MM.1S (cell line): ENCODE data around the gene CTNNBIP1.

Experiments used
- EZH2phosphoT487 ChIP-seq: fragments of 300-600 bp; sonication (generic); IDR thresholded peaks from 2 replicates; pipeline ENCODE4 v1.6.1; 2018; ENCODE audit warnings: antibody characterized with exemption, low read length
- TF ChIP-seq, protein P1 (sequence below): fragments of 300-600 bp; sonication (generic); IDR thresholded peaks from 2 replicates; pipeline ENCODE4 v1.5.1; 2016; ENCODE audit warnings: antibody characterized with exemption, low read length, mixed read lengths

DNA sequence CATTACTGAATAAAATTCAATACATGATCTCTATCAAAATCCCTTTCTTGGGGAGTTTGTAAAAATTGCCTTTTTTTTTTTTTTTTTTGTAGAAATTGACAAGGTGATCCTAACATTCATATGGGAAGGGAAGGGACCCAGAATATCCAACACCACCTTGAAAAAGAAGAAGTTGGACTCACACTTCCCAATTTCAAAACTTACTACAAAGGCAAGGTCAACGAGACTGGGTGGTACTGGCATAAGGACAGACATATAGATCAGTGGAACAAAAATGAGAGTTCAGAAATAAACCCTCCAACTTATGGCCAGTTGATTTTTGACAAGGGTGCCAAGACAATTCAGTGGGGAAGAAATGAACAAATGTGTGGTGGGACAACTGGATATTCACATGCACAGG lies 54.9 kb downstream of the CTNNBIP1 start:
- TF ChIP-seq, protein P1, sequence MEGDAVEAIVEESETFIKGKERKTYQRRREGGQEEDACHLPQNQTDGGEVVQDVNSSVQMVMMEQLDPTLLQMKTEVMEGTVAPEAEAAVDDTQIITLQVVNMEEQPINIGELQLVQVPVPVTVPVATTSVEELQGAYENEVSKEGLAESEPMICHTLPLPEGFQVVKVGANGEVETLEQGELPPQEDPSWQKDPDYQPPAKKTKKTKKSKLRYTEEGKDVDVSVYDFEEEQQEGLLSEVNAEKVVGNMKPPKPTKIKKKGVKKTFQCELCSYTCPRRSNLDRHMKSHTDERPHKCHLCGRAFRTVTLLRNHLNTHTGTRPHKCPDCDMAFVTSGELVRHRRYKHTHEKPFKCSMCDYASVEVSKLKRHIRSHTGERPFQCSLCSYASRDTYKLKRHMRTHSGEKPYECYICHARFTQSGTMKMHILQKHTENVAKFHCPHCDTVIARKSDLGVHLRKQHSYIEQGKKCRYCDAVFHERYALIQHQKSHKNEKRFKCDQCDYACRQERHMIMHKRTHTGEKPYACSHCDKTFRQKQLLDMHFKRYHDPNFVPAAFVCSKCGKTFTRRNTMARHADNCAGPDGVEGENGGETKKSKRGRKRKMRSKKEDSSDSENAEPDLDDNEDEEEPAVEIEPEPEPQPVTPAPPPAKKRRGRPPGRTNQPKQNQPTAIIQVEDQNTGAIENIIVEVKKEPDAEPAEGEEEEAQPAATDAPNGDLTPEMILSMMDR: no peak
- TF ChIP-seq EZH2phosphoT487: no peak
